Upper lobe of left lung (tissue), 4 donors: ENCODE data around the gene MLLT1.

Source experiments
- CTCF ChIP-seq, 6 experiments: fragments of 450-650 bp in 4 of 6; fragments of 200-600 bp in 2 of 6; sonication (generic) in 2 of 6; IDR thresholded peaks; one replicate each; pipeline ENCODE4 v1.5.1; 2016 to 2019; ENCODE audit warnings: antibody characterized with exemption in 6 of 6
- EP300 ChIP-seq, 4 donors: sonication (generic); formaldehyde crosslinking; IDR thresholded peaks; one replicate each; pipeline ENCODE4 v1.5.1; 2017; ENCODE audit warnings: antibody characterized with exemption in 4 of 4, control low read depth in 2 of 4
- POLR2A ChIP-seq, 4 donors: fragments of 450-650 bp; IDR thresholded peaks; one replicate each; pipeline ENCODE4 v1.5.1; 2016 to 2017; ENCODE audit warnings: antibody characterized with exemption in 4 of 4, mild to moderate bottlenecking in 2 of 4

GRCh38 chr19:6272913-6273600 is 6.7 kb downstream of the MLLT1 start:
- TF ChIP-seq CTCF (IDR thresholded peaks at IDR 0.05) (no peak), POLR2A (IDR thresholded peaks at IDR 0.05) (no peak), EP300 (IDR thresholded peaks at IDR 0.05) (no peak)
